PC-3 (cell line): ENCODE results near the gene SYCP2L.

Source experiments
- EZH2 ChIP-seq: fragments of 300-600 bp; sonication (generic); IDR thresholded peaks from one replicate; pipeline ENCODE4 v1.6.1; 2017; ENCODE audit warnings: antibody characterized with exemption, mild to moderate bottlenecking, low read length; ENCODE audit not compliant: unreplicated experiment
- EZH2phosphoT487 ChIP-seq: fragments of 300-600 bp; sonication (generic); IDR thresholded peaks from 2 replicates; pipeline ENCODE4 v1.6.1; 2018; ENCODE audit warnings: mild to moderate bottlenecking, antibody characterized with exemption, low read length, borderline replicate concordance
- TF ChIP-seq, protein P1 (sequence below): fragments of 300-600 bp; sonication (generic); conservative IDR thresholded peaks from 2 replicates; pipeline ENCODE4 v1.5.1; 2017; ENCODE audit warnings: antibody characterized with exemption, low read depth, mild to moderate bottlenecking, low read length

DNA sequence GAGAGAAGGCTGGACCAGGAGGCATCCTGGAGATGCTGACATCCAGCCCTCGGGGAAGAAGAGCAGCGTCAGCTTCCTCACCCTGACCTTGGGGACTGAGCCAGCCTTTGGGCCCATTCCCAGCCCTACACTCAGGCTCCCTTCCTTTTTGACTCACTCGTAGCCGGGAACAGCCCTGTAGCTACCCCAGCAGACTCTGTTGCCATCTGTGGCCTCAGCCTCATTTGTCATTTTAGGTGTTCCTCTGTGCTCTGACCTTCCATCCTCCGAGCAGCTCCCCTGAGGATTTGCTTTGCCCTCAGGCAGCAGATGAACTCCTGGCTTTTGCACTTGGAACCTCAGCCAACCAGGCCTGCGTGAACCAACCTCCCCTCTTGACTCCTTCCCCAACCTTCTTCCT, 89.7 kb downstream of the SYCP2L start:
- TF ChIP-seq, protein P1, sequence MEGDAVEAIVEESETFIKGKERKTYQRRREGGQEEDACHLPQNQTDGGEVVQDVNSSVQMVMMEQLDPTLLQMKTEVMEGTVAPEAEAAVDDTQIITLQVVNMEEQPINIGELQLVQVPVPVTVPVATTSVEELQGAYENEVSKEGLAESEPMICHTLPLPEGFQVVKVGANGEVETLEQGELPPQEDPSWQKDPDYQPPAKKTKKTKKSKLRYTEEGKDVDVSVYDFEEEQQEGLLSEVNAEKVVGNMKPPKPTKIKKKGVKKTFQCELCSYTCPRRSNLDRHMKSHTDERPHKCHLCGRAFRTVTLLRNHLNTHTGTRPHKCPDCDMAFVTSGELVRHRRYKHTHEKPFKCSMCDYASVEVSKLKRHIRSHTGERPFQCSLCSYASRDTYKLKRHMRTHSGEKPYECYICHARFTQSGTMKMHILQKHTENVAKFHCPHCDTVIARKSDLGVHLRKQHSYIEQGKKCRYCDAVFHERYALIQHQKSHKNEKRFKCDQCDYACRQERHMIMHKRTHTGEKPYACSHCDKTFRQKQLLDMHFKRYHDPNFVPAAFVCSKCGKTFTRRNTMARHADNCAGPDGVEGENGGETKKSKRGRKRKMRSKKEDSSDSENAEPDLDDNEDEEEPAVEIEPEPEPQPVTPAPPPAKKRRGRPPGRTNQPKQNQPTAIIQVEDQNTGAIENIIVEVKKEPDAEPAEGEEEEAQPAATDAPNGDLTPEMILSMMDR: no peak
- TF ChIP-seq EZH2 (no peak), EZH2phosphoT487 (no peak)
